HG02759 (cell line): ENCODE results near the gene CASP12.
A peak's percentile ranks its signal among the peaks of the same experiment; 100 is the strongest.
"Not testable (repeated sequence)": the region's sequence is repeated elsewhere in the genome, so short reads cannot be mapped to it uniquely, and the experiment has no call there.

Source experiments
- ATAC-seq: cut with Tn5 transposase; IDR thresholded peaks from one replicate; pipeline ENCODE4 v1.9.1; 2021; ENCODE audit warnings: mild to moderate bottlenecking, moderate library complexity; ENCODE audit not compliant: unreplicated experiment

CASP12 gene

GRCh38 chr11:104897891-104898684 lies at the start of gene CASP12:
TSS of gene CASP12 (minus strand) at chr11:104898460.
- no peak for ATAC-seq

GRCh38 chr11:104946907-104947306 lies 48.6 kb upstream of the CASP12 start:
- ATAC-seq, result peak; percentile 95

- no peak for ATAC-seq
Measured at GRCh38 chr11:104944076-104944475, 45.8 kb upstream of the CASP12 start.

GRCh38 chr11:104943561-104943960 lies 45.3 kb upstream of the CASP12 start:
- ATAC-seq, result no peak

GRCh38 chr11:104934594-104934993 lies 36.3 kb upstream of the CASP12 start:
- no peak for ATAC-seq

GRCh38 chr11:104934073-104934472 lies 35.8 kb upstream of the CASP12 start:
- not testable (repeated sequence) for ATAC-seq

GRCh38 chr11:104928811-104929210 lies 30.6 kb upstream of the CASP12 start:
- ATAC-seq, result no peak

GRCh38 chr11:104926771-104927611 lies 28.7 kb upstream of the CASP12 start:
- ATAC-seq, result no peak

GRCh38 chr11:104925850-104926249 lies 27.6 kb upstream of the CASP12 start:
- ATAC-seq, result no peak

- no peak for ATAC-seq
Measured at GRCh38 chr11:104918113-104918824, 20.0 kb upstream of the CASP12 start.

GRCh38 chr11:104917271-104918112 lies 19.2 kb upstream of the CASP12 start:
- no peak for ATAC-seq

- no peak for ATAC-seq
Measured at GRCh38 chr11:104916442-104916841, 18.2 kb upstream of the CASP12 start.

- no peak for ATAC-seq
Measured at GRCh38 chr11:104912102-104912501, 13.8 kb upstream of the CASP12 start.

GRCh38 chr11:104908186-104908531 lies 9.9 kb upstream of the CASP12 start:
- no peak for ATAC-seq

GRCh38 chr11:104907521-104908185 lies 9.4 kb upstream of the CASP12 start:
- ATAC-seq, result peak; percentile 84

- no peak for ATAC-seq
Measured at GRCh38 chr11:104905271-104905670, 7.0 kb upstream of the CASP12 start.

GRCh38 chr11:104899226-104899625 lies 966 bp upstream of the CASP12 start:
- no peak for ATAC-seq

- ATAC-seq, result no peak
Measured at GRCh38 chr11:104898685-104899013, 389 bp upstream of the CASP12 start.

- ATAC-seq, result no peak
Measured at GRCh38 chr11:104895634-104896033, 2.6 kb downstream of the CASP12 start.

GRCh38 chr11:104893876-104894275 lies 4.4 kb downstream of the CASP12 start:
- ATAC-seq, result no peak
